Esophagus muscularis mucosa (tissue), 4 donors: Measurements from ENCODE around the gene SNCB. TPM values are rescaled to one million over a fixed set of nuclear protein-coding genes. Genes with fewer than 3 reads are reported as not detected.

Experiments
- DNase-seq: peaks from one replicate; pipeline ENCODE4 v3.0.0-alpha.2; 2017; ENCODE audit errors: extremely low spot score
- H3K27ac ChIP-seq, 4 donors: fragments of 200-600 bp; sonication (generic); replicated peaks in 1 of 4; 1 replicate in 3 of 4; 2 replicates in 1 of 4; pipeline ENCODE4 v1.5.1; 2016 to 2019; ENCODE audit warnings: mild to moderate bottlenecking in 1 of 4
- H3K27me3 ChIP-seq, 4 donors: fragments of 200-600 bp; sonication (generic); one replicate each; pipeline versions ENCODE4 v1.5.1 to v1.6.0; 2016 to 2019
- H3K36me3 ChIP-seq, 4 donors: fragments of 200-600 bp; sonication (generic); one replicate each; pipeline ENCODE4 v1.5.1; 2016 to 2019
- H3K4me1 ChIP-seq, 4 donors: fragments of 200-600 bp; sonication (generic); one replicate each; pipeline ENCODE4 v1.5.1; 2016 to 2019
- H3K4me3 ChIP-seq, 4 donors: fragments of 200-600 bp; sonication (generic); 1 replicate in 2 of 4; 2 replicates in 2 of 4; pipeline ENCODE4 v1.5.1; 2016 to 2019; ENCODE audit warnings: mild to moderate bottlenecking in 4 of 4, moderate library complexity in 1 of 4
- H3K9me3 ChIP-seq, 4 donors: fragments of 200-600 bp; sonication (generic); 1 replicate in 3 of 4; 2 replicates in 1 of 4; pipeline ENCODE4 v1.5.1; 2016 to 2019
- CTCF ChIP-seq, 3 experiments: fragments of 200-600 bp in 2 of 3; fragments of 450-650 bp in 1 of 3; sonication (generic) in 2 of 3; IDR thresholded peaks; one replicate each; pipeline ENCODE4 v1.5.1; 2017 to 2019; ENCODE audit warnings: antibody characterized with exemption in 3 of 3, mild to moderate bottlenecking in 2 of 3, moderate library complexity in 1 of 3
- EP300 ChIP-seq: sonication (generic); formaldehyde crosslinking; IDR thresholded peaks from one replicate; pipeline ENCODE4 v1.6.1; 2017; ENCODE audit warnings: antibody characterized with exemption
- POLR2A ChIP-seq: fragments of 450-650 bp; IDR thresholded peaks from one replicate; pipeline ENCODE4 v1.6.1; 2017; ENCODE audit warnings: antibody characterized with exemption, moderate library complexity, mild to moderate bottlenecking, low read depth
- POLR2AphosphoS5 ChIP-seq, 2 donors: sonication (generic); formaldehyde crosslinking; IDR thresholded peaks; one replicate each; pipeline ENCODE4 v1.6.1; 2017; ENCODE audit warnings: antibody characterized with exemption in 2 of 2
- WGBS: methylation state at CpG from one replicate; pipeline ENCODE4 v1.1.5; 2018; 5-methylcytosine and 5-hydroxymethylcytosine counted together
- intact Hi-C: fragments of 100-400 bp; cut with DNase I; formaldehyde crosslinking; loops from one replicate; pipeline ENCODE4 v1.15.1; 2023
- total RNA-seq, 4 donors: library from RNA; depleted of rRNA; stranded (reverse); fragments of >200 nt; gene quantifications; one replicate each; pipeline versions ENCODE4 v1.1.0 to v1.2.1, GENCODE V29; 2016

The SNCB gene
- total RNA-seq, 4 donors from 2014 or later = not detected

GRCh38 chr5:176665517-176665916, 35.2 kb upstream of the SNCB start:
- Histone ChIP-seq H3K4me1 (peaks cover 0 to 8% (median 6%) of the 10 kb centered on the region in 4 donors), H3K27me3 (peaks cover 0 to 65% (median 11%) of the 10 kb centered on the region in 4 donors), H3K36me3 (no peaks in the 10 kb centered on the region), H3K27ac (no peak overlapping the region), H3K9me3 (no peaks in the 10 kb centered on the region), H3K4me3 (no peak overlapping the region)
- intact Hi-C loops = no loop called here
- no peak for TF ChIP-seq POLR2AphosphoS5 (IDR thresholded peaks at IDR 0.05)
- no peak for TF ChIP-seq EP300
- TF ChIP-seq POLR2A = no peak
- TF ChIP-seq CTCF (IDR thresholded peaks at IDR 0.05) = no peak
- WGBS = 79% methylated on average over 6 of the region's 6 CpGs
- no peak for DNase-seq

- H3K27me3 ChIP-seq = peaks cover 0 to 59% (median 11%) of the 10 kb centered on the region in 4 donors
- no peak overlapping the region for H3K4me3 ChIP-seq
- TF ChIP-seq EP300 = no peak
- no peak for TF ChIP-seq POLR2AphosphoS5 (IDR thresholded peaks at IDR 0.05)
- no peak for TF ChIP-seq POLR2A
- TF ChIP-seq CTCF (IDR thresholded peaks at IDR 0.05) = no peak
- 33% methylated on average over 15 of the region's 19 CpGs for WGBS
- no peaks in the 10 kb centered on the region for H3K36me3 ChIP-seq
- no peaks in the 10 kb centered on the region for H3K9me3 ChIP-seq
- no peak for DNase-seq
- peaks cover 0 to 8% (median 6%) of the 10 kb centered on the region in 4 donors for H3K4me1 ChIP-seq
- no peak overlapping the region for H3K27ac ChIP-seq
- intact Hi-C loops = no loop called here
Observed at GRCh38 chr5:176664886-176665285, 34.6 kb upstream of the SNCB start.

- Histone ChIP-seq H3K4me1 (peaks cover 0 to 9% (median 7%) of the 10 kb centered on the region in 4 donors), H3K27ac (no peak overlapping the region), H3K9me3 (no peaks in the 10 kb centered on the region), H3K36me3 (no peaks in the 10 kb centered on the region), H3K4me3 (no peak overlapping the region), H3K27me3 (peaks cover 0 to 55% (median 11%) of the 10 kb centered on the region in 4 donors)
- 37% methylated on average over 6 of the region's 6 CpGs for WGBS
- TF ChIP-seq POLR2A = no peak
- no peak for TF ChIP-seq POLR2AphosphoS5 (IDR thresholded peaks at IDR 0.05)
- TF ChIP-seq CTCF (IDR thresholded peaks at IDR 0.05) = no peak
- TF ChIP-seq EP300 = no peak
- intact Hi-C loops = no loop called here
- DNase-seq = no peak
Observed at GRCh38 chr5:176664479-176664878, 34.1 kb upstream of the SNCB start.

GRCh38 chr5:176663566-176663965, 33.2 kb upstream of the SNCB start:
- H3K9me3 ChIP-seq = no peaks in the 10 kb centered on the region
- no peak for DNase-seq
- H3K36me3 ChIP-seq = no peaks in the 10 kb centered on the region
- intact Hi-C loops = no loop called here
- H3K4me3 ChIP-seq = no peak overlapping the region
- H3K27me3 ChIP-seq = peaks cover 0 to 48% (median 11%) of the 10 kb centered on the region in 4 donors
- TF ChIP-seq POLR2A = no peak
- TF ChIP-seq POLR2AphosphoS5 (IDR thresholded peaks at IDR 0.05) = no peak
- no peak for TF ChIP-seq EP300
- TF ChIP-seq CTCF (IDR thresholded peaks at IDR 0.05) = no peak
- H3K4me1 ChIP-seq = peaks cover 6 to 19% (median 14%) of the 10 kb centered on the region in 4 donors
- WGBS = 85% methylated on average over 10 of the region's 10 CpGs
- no peak overlapping the region for H3K27ac ChIP-seq
